HG02943 (cell line): ENCODE data around the gene RAB17.
"Not testable (repeated sequence)": the region's sequence is repeated elsewhere in the genome, so short reads cannot be mapped to it uniquely, and the experiment has no call there.

Experiments used
- ATAC-seq: cut with Tn5 transposase; IDR thresholded peaks from one replicate; pipeline ENCODE4 v1.9.1; 2021; ENCODE audit warnings: mild to moderate bottlenecking, low read depth, moderate library complexity; ENCODE audit not compliant: unreplicated experiment

Gene RAB17

DNA sequence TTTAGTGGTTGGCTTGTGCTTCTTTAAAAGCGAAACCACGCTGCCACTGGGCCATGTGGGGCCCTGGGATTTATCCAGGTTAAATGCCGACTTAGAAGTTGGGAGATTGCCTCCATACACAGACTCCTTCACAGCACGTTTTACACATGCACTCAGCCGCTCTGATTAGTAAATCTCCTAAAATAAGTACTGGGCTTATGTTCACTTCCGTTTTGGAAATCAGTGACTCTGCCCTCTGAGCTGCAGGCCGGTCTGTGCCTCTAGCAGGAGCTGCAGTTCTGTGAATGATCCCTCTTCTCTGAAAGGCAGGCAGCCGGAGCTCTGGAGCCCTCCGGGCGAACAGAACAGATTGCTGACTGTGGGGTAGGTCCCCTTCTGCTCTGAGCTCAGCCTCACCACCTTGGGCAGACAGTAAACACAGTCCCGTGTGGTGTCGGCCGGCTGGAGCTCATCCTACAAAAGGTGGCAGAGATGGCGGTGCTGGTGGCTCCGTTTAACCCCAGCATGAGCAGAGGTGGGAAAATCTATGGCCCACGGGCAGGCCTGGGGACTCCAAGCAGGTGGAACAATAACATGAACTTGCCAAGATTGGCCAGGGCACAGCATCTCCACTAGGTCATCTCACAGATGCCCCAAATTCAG is 9.8 kb upstream of the RAB17 start:
- no peak for ATAC-seq

DNA sequence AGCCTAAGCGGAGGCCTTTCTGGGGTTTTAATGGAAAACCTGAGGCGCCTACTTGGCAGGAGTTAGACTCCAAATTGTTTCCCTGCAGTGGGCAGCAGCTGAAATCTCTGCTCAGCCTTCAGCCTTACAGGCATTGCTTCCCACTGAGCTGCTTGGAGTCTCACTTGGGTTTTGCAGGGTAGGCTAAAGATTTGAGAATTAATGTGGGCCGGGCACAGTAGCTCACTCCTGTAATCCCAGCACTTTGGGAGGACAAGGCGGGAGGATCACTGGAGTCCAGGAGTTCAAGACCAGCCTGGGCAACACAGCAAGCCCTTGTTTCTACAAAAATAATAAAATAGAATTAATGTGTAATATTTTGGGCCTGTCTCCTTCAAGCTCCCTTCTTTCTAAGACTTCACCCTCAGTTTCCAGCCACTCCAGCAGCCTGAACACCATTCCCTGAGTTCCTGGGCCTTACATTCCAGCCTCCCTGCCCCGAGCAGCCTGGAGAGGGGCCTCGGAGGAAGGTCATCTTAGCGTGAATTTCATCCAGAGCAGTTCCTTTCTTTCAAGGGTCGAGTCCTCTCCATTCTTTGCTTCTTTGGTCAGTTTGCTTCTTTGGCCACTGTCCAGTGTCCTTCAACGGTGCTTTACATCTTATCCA is 9.1 kb upstream of the RAB17 start:
- ATAC-seq, result no peak

DNA sequence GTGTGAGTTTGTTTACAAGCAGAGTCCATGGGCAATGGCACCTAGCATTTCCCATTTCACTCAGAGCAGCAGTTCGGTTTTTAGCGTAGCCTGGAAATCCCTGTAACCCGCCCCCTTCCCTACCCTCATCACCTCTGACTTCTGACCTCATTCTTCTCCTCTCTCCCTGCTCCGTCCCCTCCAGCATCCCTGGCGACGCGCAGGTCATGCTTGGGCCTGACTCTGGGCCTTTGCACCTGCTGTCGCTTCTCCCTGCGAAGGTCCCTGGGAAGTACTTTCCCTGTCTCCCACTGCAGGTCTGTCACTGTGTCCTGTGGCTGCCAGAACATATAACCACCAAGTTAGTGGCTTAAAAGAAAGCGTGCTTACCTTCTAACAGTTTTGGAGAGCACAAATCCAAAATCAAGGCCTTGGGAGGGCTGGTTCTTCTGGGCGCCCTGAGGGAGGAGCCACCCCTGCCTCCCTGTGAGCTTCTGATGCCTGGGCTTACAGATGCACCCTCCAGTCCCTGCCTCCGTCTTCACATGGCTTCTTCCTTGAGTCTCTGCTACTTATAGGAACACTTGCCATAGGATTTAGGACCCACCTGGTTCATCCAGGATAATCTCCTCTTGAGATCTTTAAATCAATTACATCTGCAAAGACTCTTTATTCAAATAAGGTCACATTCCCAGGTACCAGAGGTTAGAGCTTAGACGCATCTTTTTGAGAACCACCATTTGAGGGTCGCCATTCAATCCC is 8.1 kb upstream of the RAB17 start:
- no peak for ATAC-seq

DNA sequence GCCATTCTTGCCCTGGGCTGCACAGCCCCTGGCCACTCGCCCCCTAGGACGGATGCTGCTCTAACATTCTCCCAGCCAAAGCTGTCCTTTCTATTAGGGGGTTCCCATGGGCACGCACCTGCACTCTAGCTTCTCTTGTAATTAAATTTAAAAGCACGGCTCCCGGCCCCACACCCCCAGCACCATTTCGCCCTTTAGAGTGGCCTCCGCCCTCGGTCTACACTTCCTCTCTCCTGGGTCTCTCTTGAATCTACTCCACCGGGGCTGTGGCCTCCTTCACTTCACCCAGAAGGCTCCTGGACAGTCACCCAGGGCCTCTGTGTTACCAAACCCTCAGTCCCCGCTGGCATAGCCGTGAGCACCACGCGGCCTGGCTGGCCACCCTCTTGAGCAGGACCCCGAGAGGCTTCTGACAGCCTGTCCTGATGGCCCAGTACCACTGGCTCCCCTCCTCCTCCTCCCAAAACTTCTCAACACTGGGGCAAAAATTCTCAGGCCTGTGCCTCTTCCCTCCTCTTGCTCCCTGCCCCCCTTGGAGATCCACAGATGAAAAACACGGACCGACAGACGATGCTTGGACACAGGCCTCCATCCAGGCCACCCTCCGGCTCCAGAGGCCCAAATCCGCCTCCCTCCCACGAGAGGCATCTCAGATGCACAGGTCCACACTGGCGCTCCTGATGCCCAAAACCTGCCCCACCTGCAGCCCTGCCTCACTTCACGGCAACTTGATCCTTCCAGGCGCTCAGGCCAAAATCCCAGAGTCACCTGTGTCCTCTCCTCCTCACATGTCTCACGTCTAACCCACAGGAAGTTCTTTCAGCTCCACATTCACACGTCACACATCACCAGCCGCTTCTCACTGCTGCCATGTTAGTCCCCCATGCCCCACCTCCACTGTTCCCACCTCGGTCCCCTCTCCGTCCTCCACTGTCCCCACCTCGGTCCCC is 6.9 kb upstream of the RAB17 start:
- no peak for ATAC-seq

DNA sequence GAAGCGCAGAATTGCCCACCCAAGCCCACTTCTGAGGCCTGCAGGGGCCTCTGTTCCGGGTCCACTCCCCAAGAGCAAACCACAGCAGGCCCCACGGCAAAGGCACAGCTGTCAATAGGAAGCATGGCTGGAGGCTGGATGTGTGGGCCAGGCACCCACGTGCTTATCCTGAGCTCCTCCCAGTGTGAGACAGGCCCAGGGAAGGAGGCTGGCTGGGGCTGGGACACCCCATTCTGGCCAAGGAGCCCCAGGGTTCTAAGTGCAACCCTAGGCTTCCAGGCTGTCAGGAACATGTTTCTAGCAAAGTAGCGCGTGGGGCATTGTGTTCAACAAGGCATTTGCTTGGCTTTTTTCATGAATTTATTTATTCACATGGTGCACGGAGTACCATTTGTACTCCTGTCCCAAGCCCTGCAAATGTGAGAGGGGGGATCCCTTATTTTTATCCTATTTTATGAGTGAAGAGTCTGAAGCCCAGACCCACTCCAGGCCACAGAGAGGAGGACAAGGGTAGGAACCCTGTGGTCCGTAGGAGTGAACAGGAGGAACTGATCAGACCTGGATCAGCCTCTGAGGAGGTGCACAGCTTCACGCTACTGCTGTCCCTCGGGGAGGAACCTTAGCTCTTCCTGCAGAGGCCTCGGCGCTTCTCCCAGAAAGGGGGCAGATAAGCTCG is 6.1 kb upstream of the RAB17 start:
- no peak for ATAC-seq

DNA sequence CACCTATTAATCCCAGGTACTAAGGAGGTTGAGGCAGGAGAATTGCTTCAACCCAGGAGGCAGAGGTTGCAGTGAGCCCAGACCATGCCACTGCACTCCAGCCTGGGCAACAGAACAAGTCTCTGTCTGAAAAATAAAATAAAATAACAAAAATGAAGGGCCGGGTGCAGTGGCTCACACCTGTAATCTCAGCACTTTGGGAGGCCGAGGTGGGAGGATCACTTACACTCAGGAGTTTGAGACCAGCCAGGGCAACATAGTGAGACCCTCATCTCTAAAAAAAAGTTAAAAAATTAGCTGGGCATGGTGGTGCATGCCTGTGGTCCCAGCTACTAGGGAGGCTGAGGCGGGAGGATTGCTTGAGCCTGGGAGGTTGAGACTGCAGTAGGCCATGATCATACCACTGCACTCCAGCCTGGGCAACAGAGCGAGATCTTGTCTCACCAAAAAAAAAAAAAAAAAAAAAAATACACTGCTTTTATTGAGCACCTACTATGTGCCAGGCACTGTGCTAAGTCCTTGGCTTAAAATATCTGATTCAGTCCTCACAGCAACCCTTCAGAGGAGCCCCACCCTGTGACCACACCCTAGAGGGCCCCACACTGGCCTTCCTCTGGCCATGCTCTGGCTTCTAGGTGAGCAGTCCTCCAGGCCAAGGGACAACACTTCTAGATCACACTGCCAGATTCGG is 5.4 kb upstream of the RAB17 start:
- not testable (repeated sequence) for ATAC-seq

DNA sequence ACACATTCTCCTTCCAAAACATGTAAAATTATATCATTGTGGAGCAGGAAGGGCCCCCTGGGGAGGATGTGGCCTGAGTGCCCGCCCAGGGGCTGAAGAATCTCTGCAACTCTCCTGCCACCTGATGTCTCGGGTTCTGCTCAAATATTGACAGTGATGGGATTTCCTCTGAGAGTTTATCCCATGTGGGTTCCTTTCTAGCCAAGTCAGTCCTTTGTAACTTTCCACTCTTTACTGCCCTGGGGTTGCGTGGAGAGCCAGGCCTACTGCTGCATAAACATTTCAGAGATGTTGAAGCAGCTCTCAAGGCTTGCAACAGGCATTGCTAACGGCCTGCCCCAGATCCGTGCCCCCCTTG is 4.0 kb upstream of the RAB17 start:
- ATAC-seq, result no peak

DNA sequence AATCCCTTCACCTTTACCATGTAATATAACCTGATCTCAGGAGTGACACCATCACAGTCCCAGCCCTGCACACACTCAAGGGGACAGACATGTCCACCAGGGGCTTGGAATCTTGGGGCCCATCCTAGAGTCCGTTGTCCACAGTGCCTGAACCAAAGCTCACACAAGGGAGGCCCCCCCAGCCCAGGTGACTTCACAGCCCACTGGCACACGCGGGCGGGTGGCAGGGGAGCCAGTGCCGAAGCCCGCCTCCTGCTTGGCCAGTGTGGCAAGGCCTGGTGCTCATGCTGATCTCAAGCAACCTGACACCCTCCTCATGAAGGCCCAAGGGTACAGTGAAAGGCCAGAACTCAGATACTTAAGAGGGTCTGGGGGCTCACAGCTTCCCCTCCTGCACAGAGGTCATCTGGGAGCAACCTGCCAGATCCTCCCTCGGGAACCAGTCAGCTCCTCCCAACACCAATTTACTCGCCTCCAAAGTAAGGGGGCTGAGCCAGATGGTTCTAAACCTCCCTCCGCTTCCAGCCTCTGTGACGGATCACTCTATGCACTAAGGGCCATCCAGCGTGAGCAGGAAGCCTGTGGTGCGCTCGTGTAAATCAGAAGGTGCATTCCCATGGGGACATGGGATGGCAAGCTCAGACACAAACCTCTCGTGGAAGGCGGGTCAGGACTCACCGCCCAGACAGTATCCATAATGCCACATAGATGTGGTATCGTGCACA is 3.2 kb upstream of the RAB17 start:
- no peak for ATAC-seq

DNA sequence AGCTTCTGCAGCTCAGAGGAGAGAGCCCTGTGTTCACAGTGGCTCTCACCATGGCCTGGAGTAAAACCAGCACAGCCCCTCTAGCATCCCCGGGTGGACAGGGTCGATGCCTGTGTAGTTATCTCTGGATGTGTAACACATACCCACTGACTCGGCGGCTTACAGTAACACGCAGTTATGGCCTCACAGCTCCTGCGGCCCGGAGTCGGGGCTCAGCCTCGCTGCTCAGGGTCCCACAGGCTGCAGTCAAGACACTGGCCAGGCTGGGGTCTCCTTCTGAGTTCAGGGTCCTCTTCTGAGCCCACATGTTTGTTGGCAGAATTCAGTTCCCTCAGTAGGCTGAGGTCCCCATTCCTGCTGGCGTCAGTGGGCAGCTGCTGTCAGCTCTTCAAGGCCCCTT is 2.5 kb upstream of the RAB17 start:
- no peak for ATAC-seq

DNA sequence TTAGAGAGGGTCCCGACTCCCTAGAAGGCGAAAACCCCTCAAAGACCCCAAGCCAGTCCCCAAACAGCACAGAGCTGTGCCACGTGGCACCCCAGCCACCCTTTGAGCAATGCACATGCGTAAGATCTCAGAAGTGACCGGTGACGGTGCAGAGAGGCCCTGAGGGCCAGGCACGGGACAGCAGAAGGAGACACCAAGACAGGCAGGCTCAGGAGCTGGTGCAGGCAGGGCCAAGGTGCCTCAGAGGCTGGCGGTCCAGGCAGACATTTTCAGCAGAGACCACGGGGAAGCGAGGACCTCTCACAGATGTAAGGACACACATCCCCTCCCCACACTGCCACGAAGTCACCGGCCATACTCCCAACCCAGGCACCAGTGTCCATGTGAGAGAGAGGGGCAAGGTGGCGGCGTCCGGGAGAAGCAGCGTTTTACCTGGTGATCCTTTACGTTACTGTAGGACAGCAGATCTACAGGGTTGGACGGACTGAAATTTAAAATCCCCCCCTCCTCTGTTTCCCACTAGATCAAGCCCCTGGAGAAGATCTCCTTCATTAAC is 2.0 kb upstream of the RAB17 start:
- ATAC-seq, result no peak

DNA sequence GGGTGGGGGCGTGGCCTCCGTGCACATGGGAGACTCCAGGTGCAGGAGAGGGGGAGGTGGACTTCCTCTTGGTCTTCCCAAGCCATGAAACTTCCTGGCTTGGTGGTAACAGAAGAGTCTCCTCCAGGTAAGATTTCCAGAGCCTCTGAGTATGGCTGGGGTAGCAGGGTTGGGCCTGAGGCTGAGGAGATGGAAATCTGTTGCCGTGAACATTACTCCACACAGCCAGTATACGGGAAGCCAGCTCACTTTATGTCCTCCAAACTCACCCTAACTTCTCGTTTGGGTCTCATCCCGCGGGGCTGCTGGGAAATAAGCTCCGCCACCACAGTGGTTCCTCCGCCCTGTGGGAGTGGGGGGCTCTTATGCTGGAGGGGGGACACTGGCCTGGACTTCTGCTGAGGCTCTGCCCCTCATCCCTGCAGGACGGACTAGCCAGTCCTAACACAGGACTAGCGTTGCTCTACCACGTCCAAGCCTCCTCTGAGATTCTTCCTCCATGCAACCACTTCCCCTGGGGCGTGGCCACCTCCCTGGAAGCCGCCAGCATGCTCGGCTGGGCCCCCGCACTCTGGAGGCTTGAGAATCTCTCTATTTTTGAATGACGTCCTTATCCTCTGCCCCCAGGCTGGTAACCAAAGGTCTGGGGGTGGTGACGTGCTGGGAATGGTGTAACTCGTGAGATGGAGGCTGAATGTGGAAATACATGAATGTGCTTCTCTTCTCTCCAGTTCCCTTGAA is 777 bp upstream of the RAB17 start:
- no peak for ATAC-seq

DNA sequence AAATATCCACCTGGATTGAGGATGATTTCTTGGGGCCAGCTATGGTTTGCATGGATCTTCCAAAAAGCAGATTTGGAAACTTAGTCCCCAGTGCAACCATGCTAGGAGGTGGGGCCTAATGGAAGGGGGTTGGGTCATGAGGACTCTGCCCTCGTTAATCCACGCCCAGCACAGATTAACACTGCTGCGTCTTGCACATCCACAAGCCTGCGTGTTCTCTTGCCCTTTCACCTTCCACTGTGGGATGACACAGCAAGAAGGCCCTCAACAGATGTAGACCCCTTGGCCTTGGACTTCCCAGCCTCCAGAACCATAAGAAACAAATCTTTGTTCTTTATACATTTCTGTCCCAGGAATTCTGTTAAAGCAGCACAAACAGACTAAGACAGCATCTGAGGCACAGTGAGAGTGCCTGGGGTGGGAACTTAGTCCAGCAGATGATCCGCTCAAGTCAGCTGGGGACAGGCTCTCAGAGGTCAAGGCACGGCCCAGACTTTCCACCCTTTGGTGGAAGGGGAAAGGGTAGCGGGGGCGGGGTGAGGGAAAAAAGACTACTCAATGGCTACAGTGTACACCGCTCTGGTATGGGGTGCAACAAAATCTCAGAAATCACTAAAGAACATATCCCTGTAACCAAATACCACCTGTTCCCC is 2.4 kb downstream of the RAB17 start:
- ATAC-seq, result no peak

DNA sequence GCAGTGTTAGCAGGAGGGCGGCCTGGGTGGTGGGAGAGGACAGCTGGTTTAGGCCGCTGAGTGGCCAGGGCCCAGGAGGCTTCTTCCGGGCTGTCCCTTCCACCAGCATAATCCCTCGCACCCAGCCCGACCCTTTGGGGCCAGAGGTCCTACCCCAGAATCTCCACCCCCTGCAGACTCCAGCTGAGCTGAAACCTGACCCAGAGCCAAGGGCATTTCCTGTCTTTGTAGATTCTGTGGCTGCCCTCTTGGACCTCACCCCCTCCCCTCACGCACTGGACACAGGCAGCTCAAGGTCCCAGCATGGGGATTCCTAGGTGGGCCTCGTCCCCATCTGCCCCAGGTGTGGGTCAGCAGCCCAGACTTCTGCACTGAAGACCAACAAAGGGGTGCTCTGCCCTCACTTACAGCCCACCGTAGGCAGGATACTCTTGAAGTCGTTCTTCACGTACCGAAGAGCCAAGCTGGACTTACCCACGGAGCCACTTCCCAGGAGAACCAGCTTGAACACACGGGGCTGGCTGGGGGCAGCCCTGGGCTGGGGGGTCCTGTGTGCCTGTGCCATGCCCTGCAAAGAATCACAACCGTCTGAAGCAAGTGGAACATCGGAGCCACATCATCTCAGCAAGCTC is 4.8 kb downstream of the RAB17 start:
- ATAC-seq, result no peak

DNA sequence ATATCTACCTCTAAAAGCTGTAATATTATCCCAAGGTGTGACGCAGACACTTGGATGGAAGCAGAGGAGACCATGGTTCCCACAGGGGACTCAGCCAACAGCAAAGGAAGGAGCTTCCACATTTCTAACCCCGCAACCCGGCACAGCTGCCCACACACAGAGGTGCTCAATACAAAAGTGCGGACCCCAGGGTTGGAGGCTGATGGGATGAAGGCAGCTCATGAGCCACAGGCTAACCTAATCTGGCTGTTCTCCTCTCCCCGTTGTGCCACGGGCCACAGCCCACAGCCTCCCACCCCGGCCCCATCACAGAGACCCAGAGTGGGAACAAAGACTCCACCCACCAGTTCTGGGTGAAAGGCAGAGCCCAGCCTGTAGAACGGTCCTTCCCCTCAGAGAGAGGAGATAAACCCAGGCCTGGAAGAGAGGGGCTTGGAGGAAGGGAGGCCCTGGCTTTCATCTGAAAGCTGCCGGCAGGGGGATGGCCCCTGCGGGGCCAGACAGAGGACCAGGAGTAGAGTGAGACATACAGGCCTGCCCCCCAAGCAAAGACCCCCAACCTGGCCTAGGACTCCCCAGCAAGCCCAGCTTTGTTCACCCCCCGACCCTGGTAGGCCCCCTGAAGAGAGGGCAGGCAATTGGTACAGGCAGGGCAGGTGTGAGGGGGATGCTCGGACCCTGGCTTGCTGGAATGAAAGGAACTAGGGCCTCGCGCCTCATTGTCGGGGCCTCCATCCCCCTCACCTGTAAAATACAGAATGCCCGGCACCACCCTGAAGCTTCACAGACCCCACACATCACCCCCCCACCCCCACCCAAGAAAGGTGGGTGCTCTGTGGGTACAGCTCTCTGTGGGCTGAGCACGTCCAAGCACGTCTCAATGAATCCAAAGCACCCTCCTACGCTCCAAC is 6.9 kb downstream of the RAB17 start:
- no peak for ATAC-seq

DNA sequence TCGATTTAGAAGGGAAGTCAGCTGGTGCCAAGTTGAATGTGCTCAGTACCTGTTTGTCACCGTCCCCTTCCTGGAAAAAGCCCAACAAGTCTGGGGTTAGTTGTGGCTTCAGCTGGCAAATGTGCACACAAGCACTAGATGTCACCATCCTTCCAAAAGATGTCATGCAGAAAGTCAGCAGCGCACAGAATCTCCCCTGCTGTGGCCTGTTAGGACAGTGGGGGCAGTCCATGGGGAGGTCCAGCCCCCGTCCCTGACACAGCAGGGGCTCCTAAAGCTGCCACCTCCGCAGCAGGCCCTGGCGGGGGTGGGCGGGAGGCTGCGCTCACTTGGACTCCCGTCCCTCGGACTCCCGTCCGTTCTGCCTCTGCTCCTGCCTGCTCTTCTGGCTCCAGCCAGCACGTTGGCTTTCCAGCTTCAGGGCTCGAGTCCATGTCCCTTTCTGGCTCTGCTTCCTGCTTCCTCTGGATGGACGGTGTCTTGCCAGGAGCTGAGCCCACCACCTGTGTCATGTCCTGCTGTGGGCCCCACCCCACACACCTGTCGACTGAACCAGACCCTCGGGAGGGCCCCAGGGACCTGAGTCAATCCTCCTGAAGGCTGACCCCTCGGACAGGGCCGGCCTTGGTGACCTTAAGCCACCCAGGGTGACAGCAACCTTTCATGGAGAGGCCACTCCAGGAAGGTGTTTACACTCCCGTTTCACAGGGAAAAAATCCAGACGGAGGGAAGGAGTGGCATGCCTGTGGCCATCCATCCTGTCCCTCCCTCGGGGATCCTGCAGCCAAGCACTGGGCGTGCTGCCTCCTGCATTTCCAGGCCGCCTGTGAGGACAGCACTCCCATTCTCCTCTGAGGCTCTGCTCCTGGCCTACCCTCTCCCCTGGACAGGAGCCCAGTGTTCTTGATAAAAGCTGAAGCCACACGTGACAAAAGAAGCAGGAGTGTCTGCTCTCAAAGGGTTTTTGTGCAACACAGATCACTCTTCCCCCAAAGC is 8.5 kb downstream of the RAB17 start:
- no peak for ATAC-seq
